AG04449 (cell line): ENCODE measurements around the gene TICAM2.

Experiments
- CTCF ChIA-PET: fragments of 350-600 bp; formaldehyde crosslinking; extraction: SDS; loops from one replicate; lab custom pipeline; 2021; ENCODE audit warnings: antibody characterized with exemption; lab: Yijun Ruan, JAX
- POLR2A ChIA-PET: fragments of 400-600, 350-600 bp; formaldehyde crosslinking; extraction: SDS; loops from one replicate; lab custom pipeline; 2020; ENCODE audit warnings: antibody characterized with exemption, inconsistent platforms; lab: Yijun Ruan, JAX
- DNase-seq: peaks from one replicate; pipeline ENCODE4 v3.0.0-alpha.2; 2010; ENCODE audit warnings: low read depth, low spot score
- H3K4me3 ChIP-seq: 2 replicates; pipeline ENCODE4 v1.5.1; 2011; ENCODE audit warnings: low read depth, mild to moderate bottlenecking, control low read depth, low read length
- TF ChIP-seq, protein P1 (sequence below): IDR thresholded peaks from one replicate; pipeline ENCODE4 v1.5.1; 2011; ENCODE audit warnings: mild to moderate bottlenecking, moderate library complexity, low read length, control low read depth, inconsistent platforms; ENCODE audit not compliant: insufficient read depth; ENCODE audit errors: missing control alignments

The TICAM2 gene

DNA sequence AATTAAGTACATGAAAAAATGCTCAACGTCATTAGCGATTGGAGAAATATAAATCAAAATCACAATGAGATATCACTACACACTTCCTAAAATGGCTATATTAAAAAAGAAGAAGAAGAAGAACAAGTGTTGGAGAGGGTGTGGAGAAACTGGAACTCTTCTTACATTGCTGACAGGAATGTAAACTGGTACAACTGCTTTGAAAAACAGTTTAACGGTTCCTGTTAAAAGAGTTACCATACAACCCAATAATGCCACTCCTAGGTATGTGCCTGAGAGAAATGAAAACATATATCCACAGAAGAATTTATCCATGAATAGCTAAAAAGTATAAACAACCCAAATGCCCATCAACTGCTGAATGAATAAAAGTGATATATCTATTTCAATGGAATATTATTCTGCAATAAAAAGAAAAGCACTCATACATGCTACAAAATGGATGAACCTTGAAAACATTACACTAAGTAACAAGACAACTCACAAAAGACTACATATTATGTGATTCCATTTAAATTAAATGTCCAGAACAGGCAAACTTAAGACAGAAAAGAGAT lies 66.7 kb downstream of the TICAM2 start:
- POLR2A ChIA-PET = interaction anchor here (0.7 kb wide), 1 partner anchor 16 kb away, joined by 3 read pairs; no protein-coding TSS in a partner anchor
- no peak overlapping the region for H3K4me3 ChIP-seq
- DNase-seq = no peak
- CTCF ChIA-PET = no interaction called here
- TF ChIP-seq, protein P1, sequence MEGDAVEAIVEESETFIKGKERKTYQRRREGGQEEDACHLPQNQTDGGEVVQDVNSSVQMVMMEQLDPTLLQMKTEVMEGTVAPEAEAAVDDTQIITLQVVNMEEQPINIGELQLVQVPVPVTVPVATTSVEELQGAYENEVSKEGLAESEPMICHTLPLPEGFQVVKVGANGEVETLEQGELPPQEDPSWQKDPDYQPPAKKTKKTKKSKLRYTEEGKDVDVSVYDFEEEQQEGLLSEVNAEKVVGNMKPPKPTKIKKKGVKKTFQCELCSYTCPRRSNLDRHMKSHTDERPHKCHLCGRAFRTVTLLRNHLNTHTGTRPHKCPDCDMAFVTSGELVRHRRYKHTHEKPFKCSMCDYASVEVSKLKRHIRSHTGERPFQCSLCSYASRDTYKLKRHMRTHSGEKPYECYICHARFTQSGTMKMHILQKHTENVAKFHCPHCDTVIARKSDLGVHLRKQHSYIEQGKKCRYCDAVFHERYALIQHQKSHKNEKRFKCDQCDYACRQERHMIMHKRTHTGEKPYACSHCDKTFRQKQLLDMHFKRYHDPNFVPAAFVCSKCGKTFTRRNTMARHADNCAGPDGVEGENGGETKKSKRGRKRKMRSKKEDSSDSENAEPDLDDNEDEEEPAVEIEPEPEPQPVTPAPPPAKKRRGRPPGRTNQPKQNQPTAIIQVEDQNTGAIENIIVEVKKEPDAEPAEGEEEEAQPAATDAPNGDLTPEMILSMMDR = no peak

GRCh38 chr5:115532517-115532916 lies 69.8 kb downstream of the TICAM2 start:
- TF ChIP-seq, protein P1 = no peak
- ChIA-PET CTCF (no interaction called here), POLR2A (interaction anchor here (0.8 kb wide), 1 partner anchor 12 kb away, joined by 3 read pairs; the partner anchor contains the start of gene FEM1C)
- H3K4me3 ChIP-seq = no peak overlapping the region
- no peak for DNase-seq

GRCh38 chr5:115531787-115532367 lies 70.4 kb downstream of the TICAM2 start:
- TF ChIP-seq, protein P1 = no peak
- ChIA-PET CTCF (interaction anchor here (0.8 kb wide), 1 partner anchor 11 kb away, joined by 3 read pairs; no protein-coding TSS in a partner anchor), POLR2A (interaction anchor here (0.8 kb wide), 1 partner anchor 12 kb away, joined by 3 read pairs; the partner anchor contains the start of gene FEM1C)
- no peak overlapping the region for H3K4me3 ChIP-seq
- DNase-seq = no peak

DNA sequence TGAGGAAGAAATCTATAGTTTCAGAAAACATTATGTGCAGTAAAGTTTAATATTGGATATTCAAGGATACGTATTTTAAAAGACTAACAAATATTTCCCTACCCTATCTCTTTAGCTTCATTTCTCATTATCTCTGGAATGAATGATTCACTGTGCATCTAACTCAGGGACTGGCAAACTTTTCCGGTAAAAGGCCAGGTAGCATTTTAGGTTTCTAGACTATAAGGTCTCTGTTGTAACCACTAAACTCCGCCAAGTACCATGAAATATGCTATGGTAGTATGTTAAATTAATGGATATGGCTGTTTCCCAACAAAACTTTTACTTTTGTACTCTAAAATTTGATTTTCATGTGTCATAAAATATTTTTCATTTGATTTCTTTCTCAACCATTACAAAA lies 70.9 kb downstream of the TICAM2 start:
- no peak overlapping the region for H3K4me3 ChIP-seq
- ChIA-PET POLR2A (no interaction called here), CTCF (interaction anchor here (0.8 kb wide), 1 partner anchor 11 kb away, joined by 3 read pairs; no protein-coding TSS in a partner anchor)
- no peak for DNase-seq
- TF ChIP-seq, protein P1 = no peak

GRCh38 chr5:115530426-115530825 lies 71.9 kb downstream of the TICAM2 start:
- H3K4me3 ChIP-seq = no peak overlapping the region
- TF ChIP-seq, protein P1 = no peak
- CTCF ChIA-PET = no interaction called here
- no peak for DNase-seq
- POLR2A ChIA-PET = no interaction called here
